HUDEP-2 (cell line): ENCODE measurements around the gene FAM53C.
A peak's percentile ranks its signal among the peaks of the same experiment; 100 is the strongest.

Experiments used
- DNase-seq, 76 experiments: peaks; one replicate each; lab custom pipeline; 2025; ENCODE audit not compliant: unreplicated experiment in 76 of 76; lab: John Stamatoyannopoulos, UW

Gene FAM53C

GRCh38 chr5:138350563-138350890 is 12.5 kb downstream of the FAM53C start:
- DNase-seq, result no peak

GRCh38 chr5:138351056-138351455 is 13.0 kb downstream of the FAM53C start:
- DNase-seq, result no peak

- no peak for DNase-seq
Measured at GRCh38 chr5:138351517-138351916, 13.5 kb downstream of the FAM53C start.

GRCh38 chr5:138352071-138352721 is 14.1 kb downstream of the FAM53C start, which contains the start of gene KDM3B:
TSS of gene KDM3B (plus strand) at chr5:138352685. CDS start at chr5:138352796, 111 bp downstream.
- peak in 74 of 76 experiments; percentile 12 to 96 (median 86) for DNase-seq

GRCh38 chr5:138352722-138353559 is 14.9 kb downstream of the FAM53C start:
- peak in 47 of 76 experiments; percentile 7 to 84 (median 46) for DNase-seq

GRCh38 chr5:138353560-138354080 is 15.6 kb downstream of the FAM53C start:
- DNase-seq, result peak in 15 of 76 experiments; percentile 5 to 50 (median 34)

GRCh38 chr5:138354387-138354786 is 16.3 kb downstream of the FAM53C start:
- DNase-seq, result no peak

- DNase-seq, result peak in 66 of 76 experiments; percentile 8 to 77 (median 44)
Measured at GRCh38 chr5:138354926-138355378, 16.9 kb downstream of the FAM53C start.

- DNase-seq, result peak in 5 of 76 experiments; percentile 6 to 48 (median 19)
Measured at GRCh38 chr5:138359621-138360020, 21.6 kb downstream of the FAM53C start.

GRCh38 chr5:138360941-138361452 is 22.9 kb downstream of the FAM53C start:
- no peak for DNase-seq

GRCh38 chr5:138364576-138364975 is 26.5 kb downstream of the FAM53C start:
- no peak for DNase-seq

GRCh38 chr5:138366632-138367382 is 28.7 kb downstream of the FAM53C start:
- peak in 3 of 76 experiments; percentile 8 to 14 (median 10) for DNase-seq

- peak in 3 of 76 experiments; percentile 6 to 22 (median 17) for DNase-seq
Measured at GRCh38 chr5:138369261-138369660, 31.2 kb downstream of the FAM53C start.

GRCh38 chr5:138369706-138370105 is 31.6 kb downstream of the FAM53C start:
- no peak for DNase-seq

- no peak for DNase-seq
Measured at GRCh38 chr5:138370537-138370936, 32.5 kb downstream of the FAM53C start.

GRCh38 chr5:138371454-138371853 is 33.4 kb downstream of the FAM53C start:
- DNase-seq, result no peak

GRCh38 chr5:138372225-138372624 is 34.2 kb downstream of the FAM53C start:
- DNase-seq, result no peak

- no peak for DNase-seq
Measured at GRCh38 chr5:138372653-138373052, 34.6 kb downstream of the FAM53C start.

GRCh38 chr5:138382347-138382746 is 44.3 kb downstream of the FAM53C start:
- DNase-seq, result no peak

- no peak for DNase-seq
Measured at GRCh38 chr5:138385660-138386059, 47.6 kb downstream of the FAM53C start.
